HG03565 (cell line): Measurements from ENCODE around the gene FGD5.

Source experiments
- ATAC-seq: cut with Tn5 transposase; IDR thresholded peaks from one replicate; pipeline ENCODE4 v1.9.1; 2021; ENCODE audit warnings: mild to moderate bottlenecking, moderate library complexity; ENCODE audit not compliant: unreplicated experiment

Gene FGD5, protein sequence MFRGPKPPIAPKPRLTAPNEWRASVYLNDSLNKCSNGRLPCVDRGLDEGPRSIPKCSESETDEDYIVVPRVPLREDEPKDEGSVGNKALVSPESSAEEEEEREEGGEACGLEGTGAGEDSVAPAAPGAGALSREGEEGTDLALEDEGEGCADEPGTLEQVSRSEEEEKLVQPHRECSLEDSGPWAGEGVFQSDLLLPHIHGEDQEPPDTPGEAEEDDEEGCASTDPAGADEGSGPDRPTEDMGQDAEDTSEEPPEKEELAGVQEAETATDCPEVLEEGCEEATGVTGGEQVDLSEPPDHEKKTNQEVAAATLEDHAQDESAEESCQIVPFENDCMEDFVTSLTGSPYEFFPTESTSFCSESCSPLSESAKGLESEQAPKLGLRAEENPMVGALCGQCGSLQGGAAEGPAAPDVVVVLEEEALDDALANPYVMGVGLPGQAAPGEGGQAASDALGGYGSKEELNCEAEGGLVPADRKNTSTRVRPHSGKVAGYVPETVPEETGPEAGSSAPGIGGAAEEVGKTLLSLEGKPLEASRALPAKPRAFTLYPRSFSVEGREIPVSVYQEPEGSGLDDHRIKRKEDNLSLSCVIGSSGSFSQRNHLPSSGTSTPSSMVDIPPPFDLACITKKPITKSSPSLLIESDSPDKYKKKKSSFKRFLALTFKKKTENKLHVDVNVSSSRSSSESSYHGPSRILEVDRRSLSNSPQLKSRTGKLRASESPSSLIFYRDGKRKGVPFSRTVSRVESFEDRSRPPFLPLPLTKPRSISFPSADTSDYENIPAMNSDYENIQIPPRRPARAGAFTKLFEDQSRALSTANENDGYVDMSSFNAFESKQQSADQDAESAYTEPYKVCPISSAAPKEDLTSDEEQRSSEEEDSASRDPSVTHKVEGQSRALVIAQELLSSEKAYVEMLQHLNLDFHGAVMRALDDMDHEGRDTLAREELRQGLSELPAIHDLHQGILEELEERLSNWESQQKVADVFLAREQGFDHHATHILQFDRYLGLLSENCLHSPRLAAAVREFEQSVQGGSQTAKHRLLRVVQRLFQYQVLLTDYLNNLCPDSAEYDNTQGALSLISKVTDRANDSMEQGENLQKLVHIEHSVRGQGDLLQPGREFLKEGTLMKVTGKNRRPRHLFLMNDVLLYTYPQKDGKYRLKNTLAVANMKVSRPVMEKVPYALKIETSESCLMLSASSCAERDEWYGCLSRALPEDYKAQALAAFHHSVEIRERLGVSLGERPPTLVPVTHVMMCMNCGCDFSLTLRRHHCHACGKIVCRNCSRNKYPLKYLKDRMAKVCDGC (N-terminal part only)

DNA sequence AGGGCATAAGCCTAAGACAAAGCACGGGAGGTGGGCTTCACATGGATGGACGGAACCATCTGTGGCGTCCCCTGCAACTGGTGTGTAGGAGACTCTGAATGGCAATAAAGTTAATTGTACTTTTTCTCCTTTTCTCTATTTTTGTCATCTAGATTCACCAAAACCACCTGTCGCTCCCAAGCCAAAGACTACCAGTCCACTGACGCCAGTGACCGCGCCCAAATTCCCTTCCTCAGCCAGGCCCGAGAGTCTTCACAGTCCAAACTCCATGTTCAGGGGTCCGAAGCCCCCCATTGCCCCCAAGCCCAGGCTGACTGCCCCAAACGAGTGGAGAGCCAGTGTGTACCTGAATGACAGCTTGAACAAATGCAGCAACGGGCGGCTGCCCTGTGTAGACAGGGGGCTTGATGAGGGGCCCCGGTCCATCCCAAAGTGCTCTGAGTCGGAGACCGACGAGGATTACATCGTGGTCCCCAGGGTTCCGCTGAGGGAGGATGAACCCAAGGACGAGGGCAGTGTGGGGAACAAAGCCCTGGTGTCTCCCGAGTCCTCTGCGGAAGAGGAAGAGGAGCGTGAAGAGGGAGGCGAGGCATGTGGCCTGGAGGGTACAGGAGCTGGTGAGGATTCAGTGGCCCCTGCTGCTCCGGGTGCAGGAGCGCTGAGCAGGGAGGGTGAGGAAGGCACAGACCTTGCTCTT is at the start of gene FGD5:
FGD5 (plus strand) TSS at position 159 of the 697 bp plus-strand sequence; CDS start at position 269, 110 bp downstream.
- ATAC-seq, result no peak

GRCh38 chr3:14769544-14770325 is 49.0 kb upstream of the FGD5 start:
- no peak for ATAC-seq

- no peak for ATAC-seq
Observed at GRCh38 chr3:14770591-14770990, 48.2 kb upstream of the FGD5 start.

GRCh38 chr3:14771593-14772497 is 46.9 kb upstream of the FGD5 start:
- no peak for ATAC-seq

- no peak for ATAC-seq
Observed at GRCh38 chr3:14772533-14773138, 46.1 kb upstream of the FGD5 start.

GRCh38 chr3:14773281-14773680 is 45.5 kb upstream of the FGD5 start:
- no peak for ATAC-seq

- no peak for ATAC-seq
Observed at GRCh38 chr3:14773691-14774128, 45.1 kb upstream of the FGD5 start.

- ATAC-seq, result no peak
Observed at GRCh38 chr3:14774431-14774830, 44.3 kb upstream of the FGD5 start.

GRCh38 chr3:14775011-14775410 is 43.8 kb upstream of the FGD5 start:
- no peak for ATAC-seq

GRCh38 chr3:14775563-14775962 is 43.2 kb upstream of the FGD5 start:
- ATAC-seq, result no peak

DNA sequence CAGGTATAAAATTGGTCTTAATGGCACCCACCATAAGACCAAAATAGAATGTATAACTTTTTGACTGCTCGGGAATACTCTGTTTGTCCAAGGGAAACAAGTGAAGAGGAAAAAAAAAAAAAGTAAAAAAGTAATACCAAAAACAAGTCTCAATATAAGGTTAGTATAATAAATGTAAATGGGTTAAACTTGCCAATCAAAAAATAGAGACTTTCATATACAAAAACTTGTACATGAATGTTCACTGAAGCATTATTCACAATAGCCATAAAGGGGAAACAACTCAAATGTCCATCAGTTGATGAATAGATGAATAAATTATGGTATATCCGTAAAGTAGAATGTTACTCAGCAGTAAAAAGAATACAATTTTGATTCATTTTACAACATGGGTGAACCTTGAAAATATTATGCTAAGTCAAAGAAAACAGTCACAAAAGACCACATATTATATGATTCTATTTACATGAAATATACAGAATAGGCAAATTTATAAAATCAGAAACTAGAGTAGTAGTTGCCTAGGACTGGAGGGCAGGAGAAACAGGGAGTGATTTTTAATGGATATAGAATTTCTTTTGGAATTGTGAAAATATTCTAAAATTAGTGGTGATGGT is 39.6 kb upstream of the FGD5 start:
- ATAC-seq, result no peak

DNA sequence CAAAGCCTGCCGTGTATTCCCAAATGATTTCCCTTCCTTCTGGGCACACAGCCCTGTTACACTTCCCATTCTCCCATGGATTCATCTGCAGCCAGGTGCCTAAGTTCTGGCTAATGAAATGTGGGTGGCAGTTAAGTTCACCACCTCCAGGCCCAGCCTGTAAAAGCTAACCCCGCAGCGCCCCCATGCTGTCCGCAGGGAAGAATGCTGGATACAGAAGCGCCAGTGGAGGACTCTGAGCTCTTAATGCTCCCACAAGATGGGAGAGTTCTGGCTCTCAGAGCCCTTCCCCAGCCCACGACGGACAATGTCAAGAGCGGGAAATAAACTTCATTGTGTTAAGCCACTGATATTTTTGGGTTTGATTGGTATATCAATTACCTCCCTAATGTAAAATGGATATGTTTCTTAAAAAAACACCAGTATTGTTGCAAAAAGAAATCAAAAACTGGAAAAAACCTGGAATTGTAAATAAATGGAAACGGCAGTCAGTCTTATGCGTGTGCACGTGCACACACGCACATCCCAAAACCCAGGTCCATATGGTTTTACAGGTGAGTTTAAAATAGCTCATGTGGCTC is 37.7 kb upstream of the FGD5 start:
- no peak for ATAC-seq

DNA sequence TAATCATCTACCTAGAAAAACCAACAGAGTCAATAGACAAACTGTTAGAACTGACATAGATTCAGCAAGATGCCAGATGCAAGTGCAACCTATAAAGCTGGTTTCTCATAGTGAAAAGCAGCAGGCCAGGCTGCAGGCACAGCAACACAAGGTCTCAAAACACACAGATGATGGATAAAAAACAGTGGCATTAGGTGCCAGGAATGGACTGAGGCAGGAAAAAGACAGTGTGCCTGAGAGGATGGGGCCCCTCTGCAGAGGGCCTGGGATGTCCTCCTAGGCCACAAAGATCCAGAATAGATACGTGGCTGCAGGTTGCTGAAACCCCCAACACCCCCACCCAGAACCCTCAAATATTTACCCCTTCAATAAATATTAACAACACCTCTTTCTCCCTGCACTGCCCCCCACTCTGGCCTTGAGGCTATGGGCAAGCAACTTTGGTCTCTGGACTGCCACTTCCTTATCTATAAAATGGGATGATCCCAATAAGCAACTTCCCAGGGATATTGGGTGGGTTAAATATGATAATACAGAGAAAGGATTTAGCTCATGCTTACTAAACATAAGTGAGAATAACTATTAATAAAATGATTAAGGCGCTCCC is 35.2 kb upstream of the FGD5 start:
- ATAC-seq, result no peak

DNA sequence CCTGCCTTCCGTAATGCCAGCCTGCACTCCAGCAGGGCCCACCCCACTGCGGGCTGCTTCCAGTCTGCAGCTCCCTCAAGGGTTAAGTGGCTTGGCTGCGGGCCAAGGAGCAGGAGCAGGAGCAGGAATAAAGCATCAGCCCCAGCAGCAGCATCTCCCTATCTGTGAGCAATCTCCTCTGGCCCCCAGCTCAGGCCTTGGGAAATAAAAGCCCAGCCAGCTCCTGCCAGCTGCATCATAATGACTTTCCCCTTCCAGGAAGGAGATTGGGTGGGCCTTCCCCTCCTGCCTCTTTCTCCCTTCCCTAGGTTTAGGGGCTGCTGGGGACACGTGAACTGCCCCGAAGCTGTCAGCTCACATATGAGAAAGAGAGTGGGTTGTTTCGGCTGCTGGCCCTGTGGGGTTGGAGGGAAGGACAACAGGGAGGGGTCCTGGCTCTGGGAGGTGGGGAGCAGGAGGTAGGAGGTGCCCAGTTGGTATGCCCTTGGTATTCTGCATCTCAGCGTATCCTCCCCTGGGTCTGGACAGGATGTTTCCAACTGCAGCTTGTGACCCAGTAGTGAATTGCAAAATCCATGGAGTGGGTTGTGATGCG is 34.6 kb upstream of the FGD5 start:
- ATAC-seq, result no peak

DNA sequence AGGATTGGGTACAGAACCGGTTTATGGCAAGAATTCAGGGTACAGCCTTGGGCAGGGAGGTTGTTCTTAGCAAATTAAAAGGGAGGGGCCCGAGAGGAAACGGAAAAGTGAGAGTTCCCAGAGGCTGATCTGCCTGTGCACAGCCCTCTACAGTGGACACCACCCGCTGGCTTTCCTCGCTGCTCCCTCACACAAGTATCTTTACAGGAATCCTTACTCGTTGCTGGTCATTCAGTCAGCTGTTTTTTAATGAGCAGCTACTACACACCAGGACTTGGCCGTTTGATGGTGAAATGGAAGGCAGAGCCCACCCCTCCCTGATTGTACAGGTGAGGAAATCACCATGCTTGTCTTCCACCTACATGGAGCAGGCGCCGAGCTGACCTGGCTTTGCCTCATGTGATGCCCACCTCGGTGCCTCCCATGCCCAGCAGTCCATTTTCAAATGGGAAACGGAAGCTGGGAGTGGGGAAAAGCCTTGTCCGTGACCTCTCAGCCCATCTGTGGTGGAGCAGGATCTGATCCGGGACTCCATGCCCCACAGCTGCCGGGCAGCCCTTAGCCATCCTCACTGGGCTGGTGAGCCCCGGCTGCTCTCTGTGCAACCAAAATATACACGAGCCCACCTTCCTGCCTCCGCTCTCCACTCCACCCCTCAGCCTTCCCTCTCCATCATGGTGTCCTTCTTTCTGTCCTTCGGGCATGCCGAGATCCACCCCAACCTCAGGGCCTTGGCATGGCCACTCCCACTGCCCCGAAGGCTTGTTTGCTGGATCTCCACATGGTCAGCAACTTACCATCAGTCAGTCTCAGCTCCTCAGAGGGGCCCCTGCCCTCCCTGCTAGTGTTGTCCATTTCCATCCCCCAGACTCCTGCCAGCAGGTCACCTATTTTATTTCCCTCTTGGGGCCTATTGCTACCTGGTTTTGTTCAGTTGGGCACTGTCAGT is 33.3 kb upstream of the FGD5 start:
- ATAC-seq, result no peak
